NCI-H69 (cell line): ENCODE results near the gene TESMIN.

Source experiments
- DNase-seq: peaks from one replicate; lab custom pipeline; 2025; lab: John Stamatoyannopoulos, UW

TESMIN gene

GRCh38 chr11:68660066-68660810 lies 91.1 kb downstream of the TESMIN start:
- DNase-seq: no peak

- DNase-seq: peak; percentile 98
Observed at GRCh38 chr11:68659158-68659921, 92.0 kb downstream of the TESMIN start.

GRCh38 chr11:68658661-68659060 lies 92.7 kb downstream of the TESMIN start:
- peak; percentile 39 for DNase-seq

- no peak for DNase-seq
Observed at GRCh38 chr11:68658097-68658496, 93.2 kb downstream of the TESMIN start.
